OCI-LY3 (cell line): ENCODE results near the gene PPP2R2C.

Source experiments
- EZH2phosphoT487 ChIP-seq: fragments of 200-600 bp; shearing (Covaris generic); IDR thresholded peaks from 2 replicates; pipeline ENCODE4 v1.6.1; 2018; ENCODE audit warnings: antibody characterized with exemption, mixed run types, low read depth
- TF ChIP-seq, protein P1 (sequence below): fragments of 200-600, 300-600 bp; sonication (generic); IDR thresholded peaks from 2 replicates; pipeline ENCODE4 v1.5.1; 2014; ENCODE audit warnings: antibody characterized with exemption, low read length, low read depth

- no peak for TF ChIP-seq EZH2phosphoT487
- TF ChIP-seq, protein P1, sequence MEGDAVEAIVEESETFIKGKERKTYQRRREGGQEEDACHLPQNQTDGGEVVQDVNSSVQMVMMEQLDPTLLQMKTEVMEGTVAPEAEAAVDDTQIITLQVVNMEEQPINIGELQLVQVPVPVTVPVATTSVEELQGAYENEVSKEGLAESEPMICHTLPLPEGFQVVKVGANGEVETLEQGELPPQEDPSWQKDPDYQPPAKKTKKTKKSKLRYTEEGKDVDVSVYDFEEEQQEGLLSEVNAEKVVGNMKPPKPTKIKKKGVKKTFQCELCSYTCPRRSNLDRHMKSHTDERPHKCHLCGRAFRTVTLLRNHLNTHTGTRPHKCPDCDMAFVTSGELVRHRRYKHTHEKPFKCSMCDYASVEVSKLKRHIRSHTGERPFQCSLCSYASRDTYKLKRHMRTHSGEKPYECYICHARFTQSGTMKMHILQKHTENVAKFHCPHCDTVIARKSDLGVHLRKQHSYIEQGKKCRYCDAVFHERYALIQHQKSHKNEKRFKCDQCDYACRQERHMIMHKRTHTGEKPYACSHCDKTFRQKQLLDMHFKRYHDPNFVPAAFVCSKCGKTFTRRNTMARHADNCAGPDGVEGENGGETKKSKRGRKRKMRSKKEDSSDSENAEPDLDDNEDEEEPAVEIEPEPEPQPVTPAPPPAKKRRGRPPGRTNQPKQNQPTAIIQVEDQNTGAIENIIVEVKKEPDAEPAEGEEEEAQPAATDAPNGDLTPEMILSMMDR: no peak
Observed at GRCh38 chr4:6271206-6271605, 201.2 kb downstream of the PPP2R2C start.
